ENCODE data around the gene SLC38A8.

DNA sequence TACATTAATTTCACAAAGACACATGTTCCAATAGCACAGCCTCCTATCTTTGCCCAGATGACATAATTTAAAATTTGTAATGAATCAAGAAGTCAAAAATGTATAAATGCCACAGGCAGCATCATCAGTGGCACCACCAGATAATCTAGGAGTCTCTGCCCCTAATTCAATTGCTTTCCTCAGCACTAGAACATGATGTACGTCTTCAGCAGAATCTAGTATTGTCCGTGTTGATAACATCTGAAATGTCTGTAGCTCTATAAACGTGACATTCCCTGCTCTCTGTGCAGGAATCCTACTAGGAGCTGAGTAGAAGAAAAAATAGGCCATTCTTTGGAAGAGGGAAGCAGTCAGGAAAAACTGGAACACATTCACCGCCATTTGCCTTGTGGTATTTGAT lies 21.4 kb upstream of the SLC38A8 start:
- TF ChIP-seq, protein P1, sequence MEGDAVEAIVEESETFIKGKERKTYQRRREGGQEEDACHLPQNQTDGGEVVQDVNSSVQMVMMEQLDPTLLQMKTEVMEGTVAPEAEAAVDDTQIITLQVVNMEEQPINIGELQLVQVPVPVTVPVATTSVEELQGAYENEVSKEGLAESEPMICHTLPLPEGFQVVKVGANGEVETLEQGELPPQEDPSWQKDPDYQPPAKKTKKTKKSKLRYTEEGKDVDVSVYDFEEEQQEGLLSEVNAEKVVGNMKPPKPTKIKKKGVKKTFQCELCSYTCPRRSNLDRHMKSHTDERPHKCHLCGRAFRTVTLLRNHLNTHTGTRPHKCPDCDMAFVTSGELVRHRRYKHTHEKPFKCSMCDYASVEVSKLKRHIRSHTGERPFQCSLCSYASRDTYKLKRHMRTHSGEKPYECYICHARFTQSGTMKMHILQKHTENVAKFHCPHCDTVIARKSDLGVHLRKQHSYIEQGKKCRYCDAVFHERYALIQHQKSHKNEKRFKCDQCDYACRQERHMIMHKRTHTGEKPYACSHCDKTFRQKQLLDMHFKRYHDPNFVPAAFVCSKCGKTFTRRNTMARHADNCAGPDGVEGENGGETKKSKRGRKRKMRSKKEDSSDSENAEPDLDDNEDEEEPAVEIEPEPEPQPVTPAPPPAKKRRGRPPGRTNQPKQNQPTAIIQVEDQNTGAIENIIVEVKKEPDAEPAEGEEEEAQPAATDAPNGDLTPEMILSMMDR (IDR thresholded peaks at IDR 0.05), result no peak
- TF ChIP-seq POLR2A (IDR thresholded peaks at IDR 0.05) (no peak), EP300 (IDR thresholded peaks at IDR 0.05) (no peak)
